Measurements from ENCODE around the gene RBM38. TPM values are rescaled to one million over a fixed set of nuclear protein-coding genes. Genes with fewer than 3 reads are reported as not detected.

The RBM38 gene
- total and polyA plus RNA-seq, 2 of the 13 experiments (the other 11 are each of a cell fraction or from before 2014, with no cell fraction given) = 24.2 to 34.2 TPM

- POLR2A ChIA-PET = interaction anchor here (0.8 to 1.9 kb wide), 4 partner anchors 17 to 21 kb away, joined by 3 to 5 read pairs (median 3); partner anchors contain the start of gene RBM38
- BruUV-seq (replicated peaks) = no TSS peak
- Histone ChIP-seq H3K9ac (ENCODE audit: insufficient read depth, low read depth, low read length) (no peak overlapping the region), H3K79me2 (ENCODE audit: insufficient read depth, low read length) (no peaks in the 10 kb centered on the region), H4K20me1 (ENCODE audit: insufficient read depth, low read length) (no peaks in the 10 kb centered on the region), H2AFZ (ENCODE audit: low read length) (no peak overlapping the region), H3K36me3 (replicated peaks in 1 of 2; ENCODE audit: control insufficient read depth in 1 of 2, insufficient read depth in 2 of 2, low read length in 2 of 2) (peaks cover 9 to 17% of the 10 kb centered on the region in 2 experiments), H3K9me3 (ENCODE audit: low read length) (no peaks in the 10 kb centered on the region), H3K4me1 (ENCODE audit: insufficient read depth, low read length) (0 out of 2 replicates have a peak, but pooled peaks cover 10% of the 10 kb centered on the region), H3K27me3 (ENCODE audit: control insufficient read depth in 1 of 2, insufficient read depth in 2 of 2, low read length in 2 of 2) (peaks cover 10 to 47% of the 10 kb centered on the region in 2 experiments; a peak in 3 of 5 replicates), H3K4me2 (ENCODE audit: low read depth, low read length) (no peak overlapping the region), H3K4me3 (replicated peaks in 1 of 3; ENCODE audit: insufficient read depth in 1 of 3, low read depth in 2 of 3, low read length in 3 of 3) (no peak overlapping the region), H3K27ac (ENCODE audit: extremely low read length, insufficient read depth, low read length) (no peak overlapping the region)
- intact Hi-C loops (cut with micrococcal nuclease; ENCODE audit: unreplicated experiment) = no loop called here
- DNase-seq (ENCODE audit: low spot score) = no peak
- 38% methylated on average over 6 of the region's 8 CpGs for WGBS (ENCODE audit: low lambda C conversion rate)
- ATAC-seq = peak; percentile 3; the same call in 1 of the 3 replicates
- no peak for FAIRE-seq
- CTCF ChIA-PET (ENCODE audit: low intra/inter-chr PET ratio, low total read pairs) = no interaction called here
- peak; percentile 1; the same call in 1 of the 2 replicates for TF ChIP-seq MYC (CRISPR knock-in tag; IDR thresholded peaks at IDR 0.05; ENCODE audit: borderline replicate concordance)
- 0 out of 2 replicates have a peak, but pooled peaks have one; percentile 43 for TF ChIP-seq ZNF280B (CRISPR knock-in tag; IDR thresholded peaks at IDR 0.05; ENCODE audit: borderline replicate concordance)
- no peak for TF ChIP-seq ZBTB7A (CRISPR knock-in tag; IDR thresholded peaks at IDR 0.05)
- 0 out of 2 replicates have a peak, but pooled peaks have one; percentile 16 for TF ChIP-seq KDM2A (CRISPR knock-in tag; IDR thresholded peaks at IDR 0.05; ENCODE audit: borderline replicate concordance, low read depth)
- 0 out of 2 replicates have a peak, but pooled peaks have one; percentile 5 for TF ChIP-seq ZNF550 (CRISPR knock-in tag; IDR thresholded peaks at IDR 0.05; ENCODE audit: borderline replicate concordance)
- TF ChIP-seq ZNF430 (CRISPR knock-in tag; IDR thresholded peaks at IDR 0.05) = 0 out of 2 replicates have a peak, but pooled peaks have one; percentile 12
- TF ChIP-seq ZNF687 (CRISPR knock-in tag; IDR thresholded peaks at IDR 0.05) = peak; percentile 16; the same call in 1 of the 2 replicates
- TF ChIP-seq ZNF230 (CRISPR knock-in tag; IDR thresholded peaks at IDR 0.05) = 0 out of 2 replicates have a peak, but pooled peaks have one; percentile 28
- TF ChIP-seq ZBTB7B (CRISPR knock-in tag; IDR thresholded peaks at IDR 0.05) = no peak
- in situ Hi-C loops (cut with HindIII; ENCODE audit: extremely low pct_ligation_motif_present, low pct_unique_long_range_greater_than_20kb) = no loop called here
These were observed 21.3 kb downstream of the RBM38 start for GRCh38 chr20:57412347-57413029.
